ENCODE measurements around the gene RORC. TPM values are rescaled to one million over a fixed set of nuclear protein-coding genes. Genes with fewer than 3 reads are reported as not detected.
"Not testable (repeated sequence)": the region's sequence is repeated elsewhere in the genome, so short reads cannot be mapped to it uniquely, and the experiment has no call there.

The RORC gene
- total RNA-seq, 2 donors from 2014 or later = not detected

GRCh38 chr1:151775894-151776664 is 55.5 kb downstream of the RORC start:
- peaks cover 30% of the 10 kb centered on the region for H3K36me3 Mint-ChIP-seq (ENCODE audit: low read depth)
- 96 to 98% methylated on average over 5 to 7 of the region's 7 CpGs for WGBS, 2 experiments (ENCODE audit: insufficient coverage in 1 of 2, insufficient read length in 1 of 2)
- DNase-seq = no peak

GRCh38 chr1:151774256-151774922 is 57.2 kb downstream of the RORC start:
- no peak for DNase-seq
- H3K4me3 Mint-ChIP-seq = no peak overlapping the region
- H3K27me3 ChIP-seq (ENCODE audit: control insufficient read depth, insufficient read depth, low read length, poor library complexity, severe bottlenecking) = no peaks in the 10 kb centered on the region
- no peaks in the 10 kb centered on the region for H3K4me1 Mint-ChIP-seq
- TF ChIP-seq, protein P1, sequence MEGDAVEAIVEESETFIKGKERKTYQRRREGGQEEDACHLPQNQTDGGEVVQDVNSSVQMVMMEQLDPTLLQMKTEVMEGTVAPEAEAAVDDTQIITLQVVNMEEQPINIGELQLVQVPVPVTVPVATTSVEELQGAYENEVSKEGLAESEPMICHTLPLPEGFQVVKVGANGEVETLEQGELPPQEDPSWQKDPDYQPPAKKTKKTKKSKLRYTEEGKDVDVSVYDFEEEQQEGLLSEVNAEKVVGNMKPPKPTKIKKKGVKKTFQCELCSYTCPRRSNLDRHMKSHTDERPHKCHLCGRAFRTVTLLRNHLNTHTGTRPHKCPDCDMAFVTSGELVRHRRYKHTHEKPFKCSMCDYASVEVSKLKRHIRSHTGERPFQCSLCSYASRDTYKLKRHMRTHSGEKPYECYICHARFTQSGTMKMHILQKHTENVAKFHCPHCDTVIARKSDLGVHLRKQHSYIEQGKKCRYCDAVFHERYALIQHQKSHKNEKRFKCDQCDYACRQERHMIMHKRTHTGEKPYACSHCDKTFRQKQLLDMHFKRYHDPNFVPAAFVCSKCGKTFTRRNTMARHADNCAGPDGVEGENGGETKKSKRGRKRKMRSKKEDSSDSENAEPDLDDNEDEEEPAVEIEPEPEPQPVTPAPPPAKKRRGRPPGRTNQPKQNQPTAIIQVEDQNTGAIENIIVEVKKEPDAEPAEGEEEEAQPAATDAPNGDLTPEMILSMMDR (conservative IDR thresholded peaks at IDR 0.05) = no peak
- peaks cover 10% of the 10 kb centered on the region for H3K9me3 Mint-ChIP-seq
- no peak overlapping the region for H3K27ac Mint-ChIP-seq
- WGBS, 2 experiments (ENCODE audit: insufficient coverage in 1 of 2, insufficient read length in 1 of 2) = 73 to 82% methylated on average over 3 of the region's 3 CpGs
- H3K4me3 ChIP-seq (ENCODE audit: low read length) = no peak overlapping the region
- no peaks in the 10 kb centered on the region for H3K36me3 ChIP-seq (ENCODE audit: control insufficient read depth, insufficient read depth, low read length)
- peaks cover 28% of the 10 kb centered on the region for H3K36me3 Mint-ChIP-seq (ENCODE audit: low read depth)
- no peaks in the 10 kb centered on the region for H3K27me3 Mint-ChIP-seq (ENCODE audit: insufficient read depth)
- no peaks in the 10 kb centered on the region for H3K4me1 ChIP-seq (ENCODE audit: control insufficient read depth, insufficient read depth, low read length)
- no peaks in the 10 kb centered on the region for H3K9me3 ChIP-seq (ENCODE audit: control insufficient read depth, low read length)
- no peak overlapping the region for H3K27ac ChIP-seq (ENCODE audit: low read depth, low read length)
- H3K9ac ChIP-seq (ENCODE audit: extremely low read depth, low read length, poor library complexity, severe bottlenecking) = no peak overlapping the region

More at GRCh38 chr1:151775894-151776664, 55.5 kb downstream of the RORC start:
- TF ChIP-seq, protein P1 (conservative IDR thresholded peaks at IDR 0.05) = no peak
- Mint-ChIP-seq H3K4me3 (no peak overlapping the region), H3K27ac (no peak overlapping the region), H3K27me3 (ENCODE audit: insufficient read depth) (no peaks in the 10 kb centered on the region), H3K4me1 (no peaks in the 10 kb centered on the region), H3K9me3 (no peaks in the 10 kb centered on the region)
- Histone ChIP-seq H3K9ac (ENCODE audit: extremely low read depth, low read length, poor library complexity, severe bottlenecking) (no peak overlapping the region), H3K27me3 (ENCODE audit: control insufficient read depth, insufficient read depth, low read length, poor library complexity, severe bottlenecking) (no peaks in the 10 kb centered on the region), H3K4me3 (ENCODE audit: low read length) (no peak overlapping the region), H3K27ac (ENCODE audit: low read depth, low read length) (no peak overlapping the region), H3K36me3 (ENCODE audit: control insufficient read depth, insufficient read depth, low read length) (no peaks in the 10 kb centered on the region), H3K4me1 (ENCODE audit: control insufficient read depth, insufficient read depth, low read length) (no peaks in the 10 kb centered on the region), H3K9me3 (ENCODE audit: control insufficient read depth, low read length) (no peaks in the 10 kb centered on the region)

- TF ChIP-seq, protein P1 (conservative IDR thresholded peaks at IDR 0.05) = no peak
- Histone ChIP-seq H3K4me1 (ENCODE audit: control insufficient read depth, insufficient read depth, low read length) (no peaks in the 10 kb centered on the region), H3K36me3 (ENCODE audit: control insufficient read depth, insufficient read depth, low read length) (no peaks in the 10 kb centered on the region), H3K9ac (ENCODE audit: extremely low read depth, low read length, poor library complexity, severe bottlenecking) (no peak overlapping the region), H3K27me3 (ENCODE audit: control insufficient read depth, insufficient read depth, low read length, poor library complexity, severe bottlenecking) (no peaks in the 10 kb centered on the region), H3K4me3 (ENCODE audit: low read length) (no peak overlapping the region), H3K9me3 (ENCODE audit: control insufficient read depth, low read length) (no peaks in the 10 kb centered on the region), H3K27ac (ENCODE audit: low read depth, low read length) (no peak overlapping the region)
- Mint-ChIP-seq H3K27ac (no peak overlapping the region), H3K27me3 (ENCODE audit: insufficient read depth) (no peaks in the 10 kb centered on the region), H3K36me3 (ENCODE audit: low read depth) (peaks cover 28% of the 10 kb centered on the region), H3K9me3 (peaks cover 13% of the 10 kb centered on the region), H3K4me3 (no peak overlapping the region), H3K4me1 (no peaks in the 10 kb centered on the region)
- DNase-seq = no peak
- WGBS, 2 experiments (ENCODE audit: insufficient coverage in 1 of 2, insufficient read length in 1 of 2) = 61 to 87% methylated on average over 2 to 5 of the region's 5 CpGs
Observed at GRCh38 chr1:151773702-151774101, 57.9 kb downstream of the RORC start.

DNA sequence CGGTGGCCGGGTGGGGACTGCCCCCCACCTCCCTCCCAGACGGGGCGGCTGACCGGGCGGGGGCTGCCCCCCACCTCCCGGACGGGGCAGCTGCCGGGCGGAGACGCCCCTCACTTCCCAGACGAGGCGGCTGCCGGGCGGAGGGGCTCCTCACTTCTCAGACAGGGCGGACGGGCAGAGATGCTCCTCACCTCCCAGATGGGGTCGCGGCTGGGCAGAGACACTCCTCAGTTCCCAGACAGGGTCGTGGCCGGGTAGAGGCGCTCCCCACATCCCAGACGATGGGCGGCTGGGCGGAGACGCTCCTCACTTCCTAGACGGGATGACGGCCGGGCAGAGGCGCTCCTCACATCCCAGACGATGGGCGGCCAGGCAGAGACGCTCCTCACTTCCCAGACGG is 62.3 kb downstream of the RORC start:
- H3K9me3 ChIP-seq (ENCODE audit: control insufficient read depth, low read length); H3K4me3 Mint-ChIP-seq; H3K9ac ChIP-seq (ENCODE audit: extremely low read depth, low read length, poor library complexity, severe bottlenecking); H3K27ac ChIP-seq (ENCODE audit: low read depth, low read length); H3K4me1 ChIP-seq (ENCODE audit: control insufficient read depth, insufficient read depth, low read length); H3K4me1 Mint-ChIP-seq; H3K27me3 ChIP-seq (ENCODE audit: control insufficient read depth, insufficient read depth, low read length, poor library complexity, severe bottlenecking); H3K27ac Mint-ChIP-seq; H3K36me3 Mint-ChIP-seq (ENCODE audit: low read depth); H3K4me3 ChIP-seq (ENCODE audit: low read length); H3K36me3 ChIP-seq (ENCODE audit: control insufficient read depth, insufficient read depth, low read length); H3K27me3 Mint-ChIP-seq (ENCODE audit: insufficient read depth); DNase-seq: not testable (repeated sequence)
- 97 to 100% methylated on average over 5 to 26 of the region's 34 CpGs for WGBS, 2 experiments (ENCODE audit: insufficient coverage in 1 of 2, insufficient read length in 1 of 2)
- peaks cover 17% of the 10 kb centered on the region for H3K9me3 Mint-ChIP-seq

Data from endodermal cell (in vitro differentiated cells).